HepG2 (cell line): ENCODE data around the gene TRMT5. TPM values are rescaled to one million over a fixed set of nuclear protein-coding genes. Genes with fewer than 3 reads are reported as not detected.

Source experiments
- ATAC-seq: fragments of 200-7000 bp; cut with Tn5 transposase; 3 replicates; pipeline ENCODE4 v1.9.1; 2020; ENCODE audit warnings: mild to moderate bottlenecking, moderate library complexity
- BruUV-seq: library from RNA; stranded (reverse); fragments of 400-500 nt; replicated peaks from 2 replicates; lab custom pipeline; 2021; lab: Mats Ljungman, UMichigan
- CTCF ChIA-PET: fragments of 300-600 bp; formaldehyde crosslinking; extraction: SDS; loops from one replicate; lab custom pipeline; 2021; ENCODE audit warnings: low total read pairs, inconsistent platforms, low intra/inter-chr PET ratio; lab: Yijun Ruan, JAX
- POLR2A ChIA-PET: fragments of 350-600 bp; sonication (Branson Sonifier 250); formaldehyde crosslinking; loops from one replicate; lab custom pipeline; 2020; ENCODE audit warnings: antibody characterized with exemption, inconsistent platforms; lab: Yijun Ruan, JAX
- DNase-seq: peaks from one replicate; pipeline ENCODE4 v3.0.0-alpha.2; 2015; ENCODE audit warnings: low spot score
- FAIRE-seq: peaks from 3 replicates; lab custom pipeline; 2011; peaks lifted over from hg19 to GRCh38; lab: Jason Lieb, UNC
- H2AFZ ChIP-seq: one replicate; pipeline ENCODE4 v1.6.1; 2011; ENCODE audit warnings: low read length, inconsistent platforms
- H3K27ac ChIP-seq: fragments of 300-600 bp; 3 replicates; pipeline ENCODE4 v1.8.0; 2011; ENCODE audit warnings: mixed run types, mild to moderate bottlenecking, mixed read lengths, low read length, inconsistent platforms; ENCODE audit not compliant: insufficient read depth; ENCODE audit errors: extremely low read length
- H3K27me3 ChIP-seq, 2 experiments: fragments of 200-600 bp in 1 of 2; 2 replicates in 1 of 2; 3 replicates in 1 of 2; pipeline versions ENCODE4 v1.6.0 to v1.8.0; 2011; ENCODE audit warnings: low read length in 2 of 2, mild to moderate bottlenecking in 2 of 2, moderate library complexity in 2 of 2, inconsistent platforms in 1 of 2; ENCODE audit not compliant: insufficient read depth in 2 of 2, control insufficient read depth in 1 of 2
- H3K36me3 ChIP-seq, 2 experiments: fragments of 200-600 bp in 1 of 2; replicated peaks in 1 of 2; 2 replicates in 1 of 2; 3 replicates in 1 of 2; pipeline versions ENCODE4 v1.5.1 to v1.8.0; 2011; ENCODE audit warnings: low read length in 2 of 2, inconsistent platforms in 1 of 2; ENCODE audit not compliant: insufficient read depth in 2 of 2, control insufficient read depth in 1 of 2
- H3K4me1 ChIP-seq: 2 replicates; pipeline ENCODE4 v1.5.1; 2012; ENCODE audit warnings: low read length, inconsistent platforms; ENCODE audit not compliant: insufficient read depth
- H3K4me2 ChIP-seq: 2 replicates; pipeline ENCODE4 v1.6.0; 2011; ENCODE audit warnings: low read depth, low read length, inconsistent platforms
- H3K4me3 ChIP-seq, 3 experiments: fragments of 200-600 bp in 1 of 3; sonication (generic), shearing (Covaris generic) in 1 of 3; replicated peaks in 1 of 3; 2 replicates each; pipeline ENCODE4 v1.5.1; 2011 to 2016; ENCODE audit warnings: low read length in 3 of 3, inconsistent platforms in 2 of 3, low read depth in 2 of 3, mild to moderate bottlenecking in 2 of 3, control low read depth in 1 of 3, mixed read lengths in 1 of 3; ENCODE audit not compliant: insufficient read depth in 1 of 3
- H3K79me2 ChIP-seq: one replicate; pipeline ENCODE4 v1.6.1; 2011; ENCODE audit warnings: low read length, inconsistent platforms; ENCODE audit not compliant: insufficient read depth
- H3K9ac ChIP-seq: 2 replicates; pipeline ENCODE4 v1.6.0; 2011; ENCODE audit warnings: mild to moderate bottlenecking, low read depth, low read length, inconsistent platforms; ENCODE audit not compliant: insufficient read depth
- H3K9me3 ChIP-seq: 2 replicates; pipeline ENCODE4 v1.5.1; 2012; ENCODE audit warnings: mild to moderate bottlenecking, low read length
- H4K20me1 ChIP-seq: 2 replicates; pipeline ENCODE4 v1.6.0; 2011; ENCODE audit warnings: inconsistent platforms, mild to moderate bottlenecking, low read length, moderate library complexity; ENCODE audit not compliant: insufficient read depth
- CC2D1A ChIP-seq: sonication (generic); formaldehyde crosslinking; IDR thresholded peaks from 2 replicates; pipeline ENCODE4 v1.8.1; 2023; ENCODE audit warnings: mild to moderate bottlenecking, missing genetic modification reagents
- DRAP1 ChIP-seq: IDR thresholded peaks from 2 replicates; pipeline ENCODE4 v1.6.1; 2016; ENCODE audit warnings: missing genetic modification reagents, missing compliant biosample characterization
- EP300 ChIP-seq, 3 experiments: sonication (generic) in 1 of 3; formaldehyde crosslinking in 1 of 3; IDR thresholded peaks; 2 replicates each; pipeline versions ENCODE4 v1.5.1 to v1.6.1; 2011 to 2020; ENCODE audit warnings: low read depth in 2 of 3, low read length in 2 of 3, borderline replicate concordance in 1 of 3, improper control_type of control experiment in 1 of 3, mild to moderate bottlenecking in 1 of 3, missing genetic modification reagents in 1 of 3, moderate library complexity in 1 of 3
- GRHL1 ChIP-seq: sonication (generic); formaldehyde crosslinking; conservative IDR thresholded peaks from 2 replicates; pipeline ENCODE4 v1.8.0; 2022; ENCODE audit warnings: missing genetic modification reagents
- MIXL1 ChIP-seq: IDR thresholded peaks from 2 replicates; pipeline ENCODE4 v1.6.1; 2016
- NPAS2 ChIP-seq: sonication (generic); formaldehyde crosslinking; IDR thresholded peaks from 2 replicates; pipeline ENCODE4 v1.8.0; 2022; ENCODE audit warnings: mild to moderate bottlenecking, missing genetic modification reagents, borderline replicate concordance
- POLR2A ChIP-seq, 2 experiments: IDR thresholded peaks; 2 replicates each; pipeline ENCODE4 v1.6.1; 2011; ENCODE audit warnings: low read depth in 2 of 2, low read length in 2 of 2, mild to moderate bottlenecking in 1 of 2, moderate library complexity in 1 of 2; ENCODE audit not compliant: insufficient read depth in 1 of 2
- PTBP1 ChIP-seq: fragments of 200-400 bp; formaldehyde crosslinking; IDR thresholded peaks from 2 replicates; pipeline ENCODE4 v1.6.1; 2018; ENCODE audit warnings: low read length, low read depth; ENCODE audit not compliant: poor library complexity, severe bottlenecking
- SP4 ChIP-seq: sonication (generic); formaldehyde crosslinking; IDR thresholded peaks from 2 replicates; pipeline ENCODE4 v1.8.1; 2023; ENCODE audit warnings: mild to moderate bottlenecking, missing genetic modification reagents
- WGBS: methylation state at CpG from one replicate; pipeline ENCODE4 v1.1.6; 2017; ENCODE audit warnings: low lambda C conversion rate; 5-methylcytosine and 5-hydroxymethylcytosine counted together
- in situ Hi-C: cut with HindIII; loops from 2 replicates; pipeline ENCODE4 v1.10.0; 2017; ENCODE audit warnings: low pct_unique_long_range_greater_than_20kb; ENCODE audit not compliant: extremely low pct_ligation_motif_present
- intact Hi-C: fragments of 100-400 bp; cut with micrococcal nuclease; formaldehyde crosslinking; loops from one replicate; pipeline ENCODE4 v1.10.0; 2022; ENCODE audit not compliant: unreplicated experiment
- polyA plus RNA-seq, 8 experiments: library from polyadenylated mRNA; depleted of rRNA in 3 of 8; stranded (reverse) in 7 of 8; unstranded in 1 of 8; fragments of >200 nt; fragmentation: Illumina TruSeq in 4 of 8; extraction: Trizol in 4 of 8; gene quantifications; 2 replicates each; pipeline versions ENCODE4 v1.2.1 to v1.2.3, GENCODE V29; 2011 to 2016; ENCODE audit warnings: low read depth in 4 of 8, missing spikeins in 1 of 8, mixed read lengths in 1 of 8; ENCODE audit not compliant: insufficient read depth in 1 of 8
- small RNA-seq, 3 experiments: library from RNA; depleted of rRNA; stranded (forward); fragments of <200 nt; gene quantifications; one replicate each; pipeline ENCODE3, GENCODE V24; 2012; ENCODE audit warnings: low read depth in 2 of 3, low replicate concordance in 1 of 3; ENCODE audit not compliant: insufficient read length in 3 of 3, insufficient read depth in 2 of 3
- total RNA-seq, 5 experiments: library from RNA; depleted of rRNA; stranded (reverse); fragments of >200 nt; fragmentation: Illumina TruSeq; extraction: Trizol; gene quantifications; 2 replicates each; pipeline ENCODE4 v1.2.3, GENCODE V29; 2016; ENCODE audit warnings: low read depth in 1 of 5

TRMT5 gene
- total and polyA plus RNA-seq, 2 of the 13 experiments (the other 11 are each of a cell fraction or from before 2014, with no cell fraction given): 3.6 to 16.0 TPM

GRCh38 chr14:60922050-60922449 lies 58.8 kb downstream of the TRMT5 start:
- POLR2A ChIA-PET: no interaction called here
- no peak overlapping the region for H3K4me3 ChIP-seq
- H2AFZ ChIP-seq: no peak overlapping the region
- no peak for DNase-seq
- FAIRE-seq: no peak
- no peak overlapping the region for H3K9ac ChIP-seq
- H3K9me3 ChIP-seq: no peaks in the 10 kb centered on the region
- 92% methylated on average over 2 of the region's 2 CpGs for WGBS
- H3K4me2 ChIP-seq: no peak overlapping the region
- no peaks in the 10 kb centered on the region; a peak in 1 of 5 replicates for H3K36me3 ChIP-seq
- no TSS peak for BruUV-seq
- TF ChIP-seq PTBP1 (no peak), CC2D1A (CRISPR knock-in tag) (no peak), POLR2A (IDR thresholded peaks at IDR 0.05; ENCODE audit: insufficient read depth in 1 of 2, low read depth in 2 of 2, low read length in 2 of 2) (no peak), DRAP1 (CRISPR knock-in tag) (no peak), EP300 (IDR thresholded peaks at IDR 0.05; ENCODE audit: low read depth in 2 of 2, low read length in 2 of 2) (no peak), EP300 (CRISPR knock-in tag; IDR thresholded peaks at IDR 0.05; ENCODE audit: borderline replicate concordance) (no peak), SP4 (CRISPR knock-in tag) (no peak), MIXL1 (CRISPR knock-in tag) (no peak), GRHL1 (CRISPR knock-in tag) (no peak), NPAS2 (CRISPR knock-in tag) (no peak)
- no peaks in the 10 kb centered on the region for H3K79me2 ChIP-seq
- no peak for ATAC-seq
- intact Hi-C loops: no loop called here
- no peaks in the 10 kb centered on the region; a peak in 1 of 5 replicates for H3K27me3 ChIP-seq
- CTCF ChIA-PET: no interaction called here
- H3K4me1 ChIP-seq: no peaks in the 10 kb centered on the region
- no peak overlapping the region for H3K27ac ChIP-seq
- in situ Hi-C loops: no loop called here
- no peaks in the 10 kb centered on the region for H4K20me1 ChIP-seq

Small RNA genes within 50 kb of the gene (small RNA-seq; reads per million reads assigned to genes)
- gene RNU6-398P: 0 reads per million in 3 experiments

Other genes with a start within 250 kb of the TRMT5 start
- 94.8 and 130 TPM in 2 replicates for gene MNAT1, start 246.3 kb downstream of the TRMT5 start, total RNA-seq (2016; rRNA removed; fragmentation: Illumina TruSeq; extraction: Trizol)
- gene MNAT1, start 246.3 kb downstream of the TRMT5 start, polyA plus RNA-seq (2011; rRNA removed): 45.8 and 49.2 TPM in 2 replicates
- gene SLC38A6, start 166 bp upstream of the TRMT5 start, total RNA-seq (2016; rRNA removed; fragmentation: Illumina TruSeq; extraction: Trizol): 12.4 and 22.1 TPM in 2 replicates
- 5.6 and 6.9 TPM in 2 replicates for gene SLC38A6, start 166 bp upstream of the TRMT5 start, polyA plus RNA-seq (2011; rRNA removed)